ENCODE data around the gene SEMA3G.

Gene SEMA3G

GRCh38 chr3:52420388-52420787 is 24.5 kb downstream of the SEMA3G start:
- DNase-seq (ENCODE audit: low read depth in 2 of 2) = no peak

- no peak for DNase-seq (ENCODE audit: low read depth in 2 of 2)
Measured at GRCh38 chr3:52415800-52416199, 29.1 kb downstream of the SEMA3G start.

- DNase-seq (ENCODE audit: low read depth in 2 of 2) = no peak
Measured at GRCh38 chr3:52408466-52408865, 36.4 kb downstream of the SEMA3G start.

GRCh38 chr3:52407779-52408178 is 37.1 kb downstream of the SEMA3G start:
- DNase-seq (ENCODE audit: low read depth in 2 of 2) = no peak

- no peak for DNase-seq (ENCODE audit: low read depth in 2 of 2)
Measured at GRCh38 chr3:52406791-52407510, 38.0 kb downstream of the SEMA3G start.

- no peak for DNase-seq (ENCODE audit: low read depth in 2 of 2)
Measured at GRCh38 chr3:52406231-52406661, 38.7 kb downstream of the SEMA3G start.

- no peak for DNase-seq (ENCODE audit: low read depth in 2 of 2)
Measured at GRCh38 chr3:52405601-52406110, 39.2 kb downstream of the SEMA3G start.

GRCh38 chr3:52405066-52405465 is 39.8 kb downstream of the SEMA3G start:
- no peak for DNase-seq (ENCODE audit: low read depth in 2 of 2)

GRCh38 chr3:52404391-52404790 is 40.5 kb downstream of the SEMA3G start:
- no peak for DNase-seq (ENCODE audit: low read depth in 2 of 2)

GRCh38 chr3:52403955-52404354 is 40.9 kb downstream of the SEMA3G start:
- DNase-seq (ENCODE audit: low read depth in 2 of 2) = no peak

GRCh38 chr3:52403271-52403841 is 41.5 kb downstream of the SEMA3G start:
- no peak for DNase-seq (ENCODE audit: low read depth in 2 of 2)

GRCh38 chr3:52402706-52403270 is 42.1 kb downstream of the SEMA3G start:
- DNase-seq (ENCODE audit: low read depth in 2 of 2) = no peak

- DNase-seq (ENCODE audit: low read depth in 2 of 2) = no peak
Measured at GRCh38 chr3:52402101-52402521, 42.8 kb downstream of the SEMA3G start.

GRCh38 chr3:52401551-52401950 is 43.4 kb downstream of the SEMA3G start:
- DNase-seq (ENCODE audit: low read depth in 2 of 2) = no peak

GRCh38 chr3:52401021-52401420 is 43.9 kb downstream of the SEMA3G start:
- DNase-seq (ENCODE audit: low read depth in 2 of 2) = no peak

GRCh38 chr3:52400275-52400793 is 44.6 kb downstream of the SEMA3G start:
- DNase-seq (ENCODE audit: low read depth in 2 of 2) = no peak

- no peak for DNase-seq (ENCODE audit: low read depth in 2 of 2)
Measured at GRCh38 chr3:52399593-52399992, 45.3 kb downstream of the SEMA3G start.

GRCh38 chr3:52399131-52399530 is 45.8 kb downstream of the SEMA3G start:
- DNase-seq (ENCODE audit: low read depth in 2 of 2) = no peak

- no peak for DNase-seq (ENCODE audit: low read depth in 2 of 2)
Measured at GRCh38 chr3:52398670-52399081, 46.2 kb downstream of the SEMA3G start.

- no peak for DNase-seq (ENCODE audit: low read depth in 2 of 2)
Measured at GRCh38 chr3:52397676-52398399, 47.1 kb downstream of the SEMA3G start.

GRCh38 chr3:52396907-52397591 is 47.9 kb downstream of the SEMA3G start:
- no peak for DNase-seq (ENCODE audit: low read depth in 2 of 2)

Data from activated CD8-positive, alpha-beta memory T cell treated with anti-CD3 and anti-CD28 coated beads for 4 hours (primary cell).